Spleen (tissue), 7 donors: ENCODE measurements around the gene CCDC126.

ENCODE experiments used
- CTCF ChIP-seq, 11 experiments: fragments of 200-600 bp in 7 of 11; fragments of 450-650 bp in 4 of 11; sonication (generic) in 4 of 11; IDR thresholded peaks in 8 of 11; conservative IDR thresholded peaks in 3 of 11; 1 replicate in 7 of 11; 2 replicates in 4 of 11; pipeline versions ENCODE4 v1.4.0 to v1.8.0; 2016 to 2021; ENCODE audit warnings: antibody characterized with exemption in 11 of 11, inconsistent platforms in 4 of 11, mild to moderate bottlenecking in 1 of 11
- POLR2A ChIP-seq, 3 donors: fragments of 450-650 bp; IDR thresholded peaks; one replicate each; pipeline ENCODE4 v1.5.1; 2017; ENCODE audit warnings: antibody characterized with exemption in 3 of 3, mild to moderate bottlenecking in 1 of 3
- donor health status: DM: no; HTN: no; CAD: no; lungs with moderate emphysema.
- donor health status: DM: no; HTN: no; CAD: no.
- donor health status: DM: no; HTN: no; CAD: no.

DNA sequence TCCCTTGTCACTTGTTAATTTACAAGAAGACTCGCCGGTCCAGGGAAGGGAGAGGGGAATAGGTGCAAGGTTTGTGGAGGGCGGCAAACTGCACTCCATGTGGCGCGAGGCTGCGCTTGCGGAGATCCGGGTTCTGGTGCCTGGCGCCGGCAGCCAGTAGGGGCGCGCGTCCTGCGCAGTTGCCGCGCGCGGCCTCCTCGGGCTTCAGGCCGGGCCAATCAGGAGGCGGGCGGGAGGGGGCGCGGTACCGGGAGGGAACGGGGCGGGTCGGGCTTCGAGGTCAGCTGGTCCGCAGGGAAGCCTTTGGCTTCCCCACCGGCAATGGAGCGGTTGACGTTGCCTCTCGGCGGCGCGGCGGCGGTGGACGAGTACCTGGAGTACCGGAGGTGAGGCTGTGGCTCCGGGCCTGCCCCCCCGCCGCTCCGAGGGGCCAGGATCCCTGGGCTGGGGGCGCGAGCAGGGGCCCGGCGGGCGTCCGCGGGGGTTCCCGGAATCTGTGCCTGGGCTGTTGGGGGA lies 82.8 kb downstream of the CCDC126 start, which contains the start of gene FAM221A:
- TF ChIP-seq POLR2A (IDR thresholded peaks at IDR 0.05) (no peak), CTCF (IDR thresholded peaks at IDR 0.05 in 8 of 11, conservative IDR thresholded peaks at IDR 0.05 in 3 of 11) (peak; percentile 48 to 90 (median 80))
